GM18858 (cell line): ENCODE results near the gene SIDT2.

Experiments
- ATAC-seq: cut with Tn5 transposase; IDR thresholded peaks from one replicate; pipeline ENCODE4 v1.9.1; 2021; ENCODE audit not compliant: unreplicated experiment

The SIDT2 gene

GRCh38 chr11:117187799-117188481 lies 9.4 kb downstream of the SIDT2 start:
- ATAC-seq, result no peak

DNA sequence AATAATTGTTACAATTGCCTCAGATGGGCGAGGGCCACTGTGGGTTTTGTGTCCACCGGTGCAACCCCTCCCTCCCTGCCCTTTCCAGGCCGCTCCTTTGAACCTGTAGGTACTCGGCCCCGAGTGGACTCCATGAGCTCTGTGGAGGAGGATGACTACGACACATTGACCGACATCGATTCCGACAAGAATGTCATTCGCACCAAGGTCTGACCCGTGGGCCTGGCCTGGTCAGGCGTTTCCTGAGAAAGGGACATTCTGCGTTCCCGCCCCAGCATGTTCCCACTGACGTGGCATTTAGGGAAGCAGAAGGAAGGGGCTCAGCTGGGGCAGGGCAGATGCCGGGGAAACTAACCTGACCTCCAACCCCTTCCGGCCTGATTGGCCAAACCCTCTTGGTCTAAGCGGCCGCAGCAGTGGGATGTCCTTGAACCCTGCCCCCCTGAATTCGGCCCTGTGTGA lies 10.1 kb downstream of the SIDT2 start:
- no peak for ATAC-seq

DNA sequence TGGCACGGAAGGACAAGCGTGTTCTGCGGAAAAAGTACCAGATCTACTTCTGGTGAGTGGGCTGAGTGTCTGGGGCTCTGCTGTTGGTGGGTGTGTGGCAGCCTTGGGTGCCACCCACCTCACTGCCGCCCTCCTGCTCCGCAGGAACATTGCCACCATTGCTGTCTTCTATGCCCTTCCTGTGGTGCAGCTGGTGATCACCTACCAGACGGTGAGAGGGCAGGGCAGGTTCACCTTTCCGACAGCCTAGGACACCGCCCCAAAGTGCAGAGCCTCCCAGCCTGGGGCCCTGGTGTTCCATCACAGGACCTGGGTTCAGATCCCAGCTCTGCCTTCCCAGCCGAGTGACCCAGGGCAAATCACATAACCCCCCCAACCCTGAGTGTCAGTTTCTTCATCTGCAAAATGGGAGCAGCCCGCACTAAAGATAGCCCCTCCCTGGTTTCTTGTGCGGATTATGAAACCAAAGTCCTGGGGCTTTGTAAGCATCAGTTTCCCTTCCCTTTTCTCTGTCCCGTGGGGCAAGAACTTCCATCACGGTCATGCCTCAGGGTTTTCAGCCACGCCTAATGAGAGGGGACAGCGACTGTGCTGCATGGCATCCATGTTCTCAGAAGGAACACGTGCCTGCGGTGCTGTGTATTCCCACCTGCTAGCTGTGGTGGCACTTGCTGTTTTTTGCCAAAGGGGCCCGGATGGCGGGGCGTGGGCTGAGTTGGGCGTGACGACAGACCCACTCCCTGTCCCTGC lies 10.8 kb downstream of the SIDT2 start:
- ATAC-seq, result no peak

GRCh38 chr11:117189941-117190544 lies 11.5 kb downstream of the SIDT2 start:
- no peak for ATAC-seq

DNA sequence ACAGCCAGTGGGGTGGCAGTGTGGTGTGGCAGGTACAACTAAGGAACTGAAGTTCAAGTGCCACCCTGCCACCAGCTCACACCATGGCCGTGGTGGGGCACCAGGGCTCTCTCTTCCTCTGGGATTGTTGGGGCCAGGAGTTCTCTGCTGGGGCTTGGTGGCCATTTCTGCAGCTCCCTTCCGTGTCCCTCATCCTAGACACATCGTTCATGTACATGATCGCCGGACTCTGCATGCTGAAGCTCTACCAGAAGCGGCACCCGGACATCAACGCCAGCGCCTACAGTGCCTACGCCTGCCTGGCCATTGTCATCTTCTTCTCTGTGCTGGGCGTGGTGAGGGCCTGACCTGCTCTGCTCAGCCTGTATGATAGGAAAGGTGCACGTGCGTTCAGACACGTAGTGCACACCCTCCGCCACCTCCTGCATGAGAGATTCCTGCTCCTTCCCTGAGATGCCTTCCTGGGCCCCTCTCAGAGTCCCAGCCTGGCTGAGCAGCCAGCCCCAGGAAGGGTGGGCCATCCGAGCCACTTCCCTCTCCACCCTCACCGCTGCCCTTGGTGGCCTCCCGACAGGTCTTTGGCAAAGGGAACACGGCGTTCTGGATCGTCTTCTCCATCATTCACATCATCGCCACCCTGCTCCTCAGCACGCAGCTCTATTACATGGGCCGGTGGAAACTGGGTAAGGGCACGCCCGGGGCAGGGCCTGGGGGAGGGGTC lies 13.3 kb downstream of the SIDT2 start:
- no peak for ATAC-seq

DNA sequence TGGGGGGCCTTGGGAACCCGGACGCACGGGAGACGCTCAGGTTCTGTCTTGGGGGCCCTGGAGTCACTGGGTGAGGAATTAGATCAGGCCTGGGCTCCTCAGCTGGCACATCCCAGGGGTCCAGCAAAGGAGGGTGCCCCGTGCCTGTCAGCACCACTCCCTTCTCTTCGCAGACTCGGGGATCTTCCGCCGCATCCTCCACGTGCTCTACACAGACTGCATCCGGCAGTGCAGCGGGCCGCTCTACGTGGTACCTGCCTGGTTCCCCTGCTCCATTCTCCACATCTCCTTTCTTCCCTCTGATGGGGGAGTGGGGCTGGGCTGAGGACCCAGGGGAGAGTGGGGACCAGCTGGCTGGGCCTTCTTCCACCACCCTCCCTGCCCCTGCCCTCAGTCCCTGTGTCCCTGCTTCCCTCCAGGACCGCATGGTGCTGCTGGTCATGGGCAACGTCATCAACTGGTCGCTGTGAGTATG lies 13.9 kb downstream of the SIDT2 start:
- ATAC-seq, result no peak

DNA sequence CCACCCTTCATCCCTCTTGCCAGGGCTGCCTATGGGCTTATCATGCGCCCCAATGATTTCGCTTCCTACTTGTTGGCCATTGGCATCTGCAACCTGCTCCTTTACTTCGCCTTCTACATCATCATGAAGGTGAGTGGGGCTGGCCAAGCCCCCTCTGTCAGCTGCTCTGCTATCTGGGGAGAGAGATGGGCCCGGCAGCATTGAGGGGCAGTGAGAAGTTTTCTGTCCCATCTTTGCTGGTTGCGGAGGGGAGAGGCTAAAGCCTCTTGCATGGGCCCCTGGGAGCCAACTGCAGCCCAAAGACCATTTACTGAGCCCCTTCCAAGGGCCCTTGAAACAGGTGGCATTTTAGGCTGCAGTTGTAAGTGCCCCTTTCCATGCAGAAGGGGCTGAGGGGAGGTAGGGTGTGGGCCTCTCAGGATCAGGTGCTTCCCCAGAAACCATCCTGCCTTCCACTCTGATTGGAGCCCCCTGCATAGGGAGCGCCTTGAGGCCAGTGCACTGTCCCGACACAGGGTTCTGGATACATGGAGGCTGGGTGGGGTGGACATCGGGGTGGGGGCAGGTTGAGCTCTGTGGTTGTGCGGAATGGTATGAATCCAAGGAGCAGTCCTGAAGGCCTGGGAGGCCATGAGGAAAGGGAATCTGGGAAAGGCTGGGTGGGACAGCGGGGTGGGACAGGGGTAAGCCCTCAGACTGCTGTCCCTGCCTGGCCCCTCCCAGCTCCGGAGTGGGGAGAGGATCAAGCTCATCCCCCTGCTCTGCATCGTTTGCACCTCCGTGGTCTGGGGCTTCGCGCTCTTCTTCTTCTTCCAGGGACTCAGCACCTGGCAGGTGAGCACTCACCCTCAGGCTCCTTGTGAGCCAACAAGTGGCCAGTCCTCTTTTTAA lies 14.8 kb downstream of the SIDT2 start:
- no peak for ATAC-seq

GRCh38 chr11:117194267-117194666 lies 15.7 kb downstream of the SIDT2 start:
- no peak for ATAC-seq

DNA sequence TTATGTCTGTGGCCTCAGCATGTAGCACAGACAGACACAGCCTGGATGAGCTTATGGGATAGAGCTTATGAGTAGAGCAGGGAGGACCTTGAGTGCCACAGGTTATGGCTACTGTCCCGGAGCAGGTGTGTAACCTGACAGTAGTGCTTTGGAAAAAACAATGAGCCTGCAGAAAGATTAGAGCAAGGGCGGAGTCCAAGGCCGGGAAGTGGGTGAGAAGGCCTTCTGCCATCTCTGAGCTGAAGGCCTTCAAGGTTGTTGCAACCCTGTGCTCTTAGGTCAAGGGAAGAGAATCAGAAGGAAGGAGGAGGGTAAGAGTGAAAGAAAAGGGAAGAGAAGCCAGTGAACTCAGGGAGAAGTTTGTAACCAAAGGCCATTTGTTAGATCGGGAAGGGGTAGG lies 16.7 kb downstream of the SIDT2 start:
- ATAC-seq, result no peak

GRCh38 chr11:117195761-117196160 lies 17.2 kb downstream of the SIDT2 start:
- ATAC-seq, result no peak

GRCh38 chr11:117197006-117197405 lies 18.5 kb downstream of the SIDT2 start:
- ATAC-seq, result no peak

DNA sequence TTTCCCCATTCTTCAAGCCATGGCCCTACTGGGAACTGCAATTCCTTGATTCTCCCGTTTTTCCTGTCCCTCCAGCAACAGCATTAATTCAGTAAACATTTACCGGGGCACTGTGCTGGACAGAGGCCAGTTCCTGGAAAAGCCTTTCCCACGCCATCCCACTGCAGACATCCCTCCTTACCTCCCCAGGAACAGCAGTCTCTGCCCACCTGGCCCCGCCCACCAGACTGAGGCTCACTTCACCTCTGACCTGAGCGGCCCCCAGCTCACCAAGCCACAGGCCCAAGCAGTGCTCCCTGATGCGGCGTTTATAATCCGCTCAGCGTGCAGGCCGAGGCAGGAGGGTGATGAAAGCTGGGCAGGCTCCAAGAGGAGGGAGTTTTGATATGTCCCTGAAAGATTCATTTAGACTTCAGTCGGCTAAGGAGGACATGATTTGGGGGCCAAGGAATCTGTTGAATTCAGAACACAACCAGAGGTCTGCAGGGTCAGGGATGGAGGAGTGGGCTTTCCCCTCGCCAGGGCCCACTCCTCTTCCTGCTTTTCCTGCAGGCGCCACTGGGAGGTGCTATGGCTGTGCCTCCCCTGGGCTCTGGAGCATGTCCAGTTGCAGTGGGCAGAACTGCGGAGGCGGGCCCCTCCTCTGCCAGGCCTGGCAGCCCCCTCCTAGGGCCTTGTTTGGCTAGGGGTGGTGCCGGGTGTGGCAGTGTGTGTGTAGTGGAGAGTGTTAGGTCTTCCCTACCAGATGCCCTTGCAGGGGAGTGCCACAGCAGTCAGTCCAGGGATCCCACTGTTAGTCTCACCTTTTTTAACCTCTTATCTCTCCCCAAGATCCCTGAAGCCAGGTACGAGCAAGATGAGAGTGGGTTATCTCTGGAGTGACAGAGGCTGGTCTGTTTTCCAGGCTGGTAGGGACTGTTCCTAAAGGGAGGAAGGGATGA lies 19.2 kb downstream of the SIDT2 start:
- ATAC-seq, result no peak

- no peak for ATAC-seq
Measured at GRCh38 chr11:117198613-117199012, 20.1 kb downstream of the SIDT2 start.

DNA sequence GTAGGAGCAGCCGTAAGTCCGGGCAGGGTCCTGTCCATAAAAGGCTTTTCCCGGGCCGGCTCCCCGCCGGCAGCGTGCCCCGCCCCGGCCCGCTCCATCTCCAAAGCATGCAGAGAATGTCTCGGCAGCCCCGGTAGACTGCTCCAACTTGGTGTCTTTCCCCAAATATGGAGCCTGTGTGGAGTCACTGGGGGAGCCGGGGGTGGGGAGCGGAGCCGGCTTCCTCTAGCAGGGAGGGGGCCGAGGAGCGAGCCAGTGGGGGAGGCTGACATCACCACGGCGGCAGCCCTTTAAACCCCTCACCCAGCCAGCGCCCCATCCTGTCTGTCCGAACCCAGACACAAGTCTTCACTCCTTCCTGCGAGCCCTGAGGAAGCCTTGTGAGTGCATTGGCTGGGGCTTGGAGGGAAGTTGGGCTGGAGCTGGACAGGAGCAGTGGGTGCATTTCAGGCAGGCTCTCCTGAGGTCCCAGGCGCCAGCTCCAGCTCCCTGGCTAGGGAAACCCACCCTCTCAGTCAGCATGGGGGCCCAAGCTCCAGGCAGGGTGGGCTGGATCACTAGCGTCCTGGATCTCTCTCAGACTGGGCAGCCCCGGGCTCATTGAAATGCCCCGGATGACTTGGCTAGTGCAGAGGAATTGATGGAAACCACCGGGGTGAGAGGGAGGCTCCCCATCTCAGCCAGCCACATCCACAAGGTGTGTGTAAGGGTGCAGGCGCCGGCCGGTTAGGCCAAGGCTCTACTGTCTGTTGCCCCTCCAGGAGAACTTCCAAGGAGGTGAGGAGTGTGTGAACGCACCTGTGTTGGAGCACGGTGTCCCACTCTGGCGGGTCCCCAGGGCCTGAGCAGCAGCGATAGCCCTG lies 20.7 kb downstream of the SIDT2 start, which contains the start of gene TAGLN:
Gene TAGLN, plus strand, starts transcription at position 318 of the 863 bp plus-strand sequence. CDS start 3,644 bp downstream, outside the sequence.
- ATAC-seq, result no peak

DNA sequence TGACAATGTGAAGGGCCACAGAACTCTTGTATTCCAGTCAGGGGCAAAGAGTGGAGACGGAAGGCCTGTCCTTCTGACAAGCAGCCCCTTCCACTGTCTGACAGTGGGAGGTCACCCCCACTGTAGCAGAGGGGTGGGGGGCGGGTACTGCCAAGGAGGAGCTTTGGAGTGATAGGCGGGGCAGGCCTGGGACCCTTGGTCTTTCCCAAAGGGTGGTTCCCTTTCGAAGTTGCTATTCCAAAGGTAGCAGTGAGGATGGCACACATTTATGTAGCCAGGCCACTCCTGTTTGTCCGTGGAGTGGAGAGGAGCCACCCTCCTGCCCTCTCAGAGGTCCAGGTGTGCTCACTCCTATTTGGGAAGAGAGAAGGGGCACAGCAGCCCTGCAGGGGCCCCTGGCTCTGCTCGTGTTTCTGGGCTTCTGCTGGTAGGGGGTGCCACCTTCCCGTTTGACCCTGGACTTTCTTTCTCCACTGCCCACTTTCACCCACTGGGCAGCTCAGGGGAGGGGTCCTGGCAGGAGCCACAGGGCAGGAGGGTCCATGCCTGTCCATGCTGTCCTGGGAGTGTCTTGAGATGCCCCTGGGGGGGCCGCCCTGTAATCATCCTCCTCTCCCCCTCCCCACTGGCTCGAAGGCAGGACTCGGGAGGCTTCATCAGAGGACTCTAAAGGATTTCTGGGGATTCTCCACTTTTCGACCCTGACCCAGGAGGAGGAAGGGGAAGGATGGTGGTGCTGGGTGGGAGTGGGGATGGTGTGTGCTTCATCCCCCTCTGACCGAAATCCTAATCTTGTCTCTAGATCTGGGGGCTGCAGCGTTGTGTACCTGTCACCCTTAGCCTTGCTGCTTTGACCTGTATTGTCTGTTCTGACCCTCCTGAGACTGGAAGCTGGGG lies 21.6 kb downstream of the SIDT2 start:
- no peak for ATAC-seq

- ATAC-seq, result no peak
Measured at GRCh38 chr11:117200813-117201657, 22.5 kb downstream of the SIDT2 start.
